B cell (primary cell): ENCODE results near the gene GPLD1. TPM values are rescaled to one million over a fixed set of nuclear protein-coding genes. Genes with fewer than 3 reads are reported as not detected.

Experiments used
- ATAC-seq: fragments of 200-7000 bp; cut with Tn5 transposase; one replicate; pipeline ENCODE4 v1.10.0; 2021; ENCODE audit warnings: low read depth, mild to moderate bottlenecking, moderate number of reproducible peaks, moderate library complexity
- CTCF ChIA-PET: fragments of 350-600 bp; sonication (Branson Sonifier 250); formaldehyde crosslinking; loops from one replicate; lab custom pipeline; 2021; ENCODE audit warnings: antibody characterized with exemption, inconsistent platforms; lab: Charles Lee
- POLR2A ChIA-PET: fragments of 350-600 bp; sonication (Branson Sonifier 250); formaldehyde crosslinking; loops from one replicate; lab custom pipeline; 2021; ENCODE audit warnings: antibody characterized with exemption; lab: Charles Lee
- DNase-seq: peaks from one replicate; pipeline ENCODE4 v3.0.0; 2013
- H2AFZ ChIP-seq: 2 replicates; pipeline ENCODE4 v1.6.1; 2012; ENCODE audit warnings: mild to moderate bottlenecking, low read depth, low read length; ENCODE audit not compliant: insufficient read depth, poor library complexity, severe bottlenecking
- H3K27ac ChIP-seq, 2 donors: 1 replicate in 1 of 2; 2 replicates in 1 of 2; pipeline ENCODE4 v1.5.1; 2012 to 2013; ENCODE audit warnings: low read length in 2 of 2, mild to moderate bottlenecking in 2 of 2, moderate library complexity in 1 of 2
- H3K27me3 ChIP-seq, 4 experiments: fragments of 200-600 bp in 1 of 4; sonication (generic) in 1 of 4; replicated peaks in 1 of 4; 1 replicate in 2 of 4; 2 replicates in 2 of 4; pipeline versions ENCODE4 v1.6.1 to v1.7.0; 2013 to 2016; ENCODE audit warnings: low read length in 3 of 4, mild to moderate bottlenecking in 2 of 4, mixed read lengths in 1 of 4, moderate library complexity in 1 of 4; ENCODE audit not compliant: insufficient read depth in 4 of 4, control insufficient read depth in 3 of 4; ENCODE audit errors: control extremely low read depth in 1 of 4
- H3K36me3 ChIP-seq, 2 experiments: replicated peaks in 1 of 2; 1 replicate in 1 of 2; 2 replicates in 1 of 2; pipeline versions ENCODE4 v1.6.1 to v1.7.1; 2013; ENCODE audit warnings: low read length in 1 of 2; ENCODE audit not compliant: insufficient read depth in 2 of 2, control insufficient read depth in 1 of 2; ENCODE audit errors: control extremely low read depth in 1 of 2, extremely low read depth in 1 of 2
- H3K4me1 ChIP-seq, 2 donors: fragments of 200-600 bp in 1 of 2; sonication (generic) in 1 of 2; 1 replicate in 1 of 2; 2 replicates in 1 of 2; pipeline versions ENCODE4 v1.5.1 to v1.6.1; 2013 to 2017; ENCODE audit warnings: low read length in 2 of 2; ENCODE audit not compliant: control insufficient read depth in 2 of 2, insufficient read depth in 2 of 2
- H3K4me2 ChIP-seq: replicated peaks from 2 replicates; pipeline ENCODE3; 2012; ENCODE audit warnings: mild to moderate bottlenecking, low read depth, low read length; ENCODE audit not compliant: poor library complexity, severe bottlenecking
- H3K4me3 ChIP-seq, 5 experiments: fragments of 200-600 bp in 1 of 5; sonication (generic) in 1 of 5; 1 replicate in 3 of 5; 2 replicates in 2 of 5; pipeline versions ENCODE4 v1.5.1 to v1.7.0; 2011 to 2016; ENCODE audit warnings: low read length in 4 of 5, mild to moderate bottlenecking in 4 of 5, low read depth in 2 of 5, control low read depth in 1 of 5, moderate library complexity in 1 of 5; ENCODE audit not compliant: insufficient read depth in 1 of 5; ENCODE audit errors: control extremely low read depth in 1 of 5, extremely low read depth in 1 of 5
- H3K79me2 ChIP-seq: fragments of 200-600 bp; sonication (generic); one replicate; pipeline ENCODE4 v1.6.0; 2016; ENCODE audit warnings: low read length; ENCODE audit not compliant: control insufficient read depth, insufficient read depth
- H3K9ac ChIP-seq: fragments of 200-600 bp; sonication (generic); 2 replicates; pipeline ENCODE4 v1.6.1; 2017; ENCODE audit warnings: mild to moderate bottlenecking, low read length, moderate library complexity
- H3K9me3 ChIP-seq, 3 donors: one replicate each; pipeline versions ENCODE4 v1.6.1 to v1.7.1; 2013; ENCODE audit warnings: low read length in 2 of 3; ENCODE audit not compliant: control insufficient read depth in 2 of 3, insufficient read depth in 1 of 3; ENCODE audit errors: control extremely low read depth in 1 of 3
- H4K20me1 ChIP-seq: 2 replicates; pipeline ENCODE4 v1.6.0; 2012; ENCODE audit warnings: mild to moderate bottlenecking, low read length; ENCODE audit not compliant: insufficient read depth, control insufficient read depth, poor library complexity, severe bottlenecking
- H3K27ac Mint-ChIP-seq: one replicate; pipeline ENCODE4 v1.8.0; 2021; ENCODE audit warnings: mixed read lengths
- H3K27me3 Mint-ChIP-seq: one replicate; pipeline ENCODE4 v1.8.0; 2021; ENCODE audit warnings: mixed read lengths
- H3K4me1 Mint-ChIP-seq: one replicate; pipeline ENCODE4 v1.8.0; 2021; ENCODE audit warnings: mixed read lengths
- H3K4me3 Mint-ChIP-seq: one replicate; pipeline ENCODE4 v1.8.0; 2021; ENCODE audit warnings: mixed read lengths
- H3K9me3 Mint-ChIP-seq: one replicate; pipeline ENCODE4 v1.8.0; 2022; ENCODE audit warnings: mixed read lengths; ENCODE audit not compliant: insufficient read depth
- CTCF ChIP-seq: fragments of 200-600 bp; IDR thresholded peaks from one replicate; pipeline ENCODE4 v1.8.0; 2022; ENCODE audit warnings: antibody characterized with exemption, mild to moderate bottlenecking
- EZH2 ChIP-seq: IDR thresholded peaks from 2 replicates; pipeline ENCODE4 v1.6.1; 2012; ENCODE audit warnings: borderline replicate concordance, low read depth, mild to moderate bottlenecking, moderate library complexity, low read length; ENCODE audit not compliant: insufficient read depth, poor library complexity, severe bottlenecking
- WGBS: methylation state at CpG from one replicate; pipeline ENCODE4 v1.1.5; 2013; ENCODE audit warnings: missing lambda C conversion rate; ENCODE audit not compliant: insufficient coverage; 5-methylcytosine and 5-hydroxymethylcytosine counted together
- intact Hi-C: fragments of 100-400 bp; cut with micrococcal nuclease; formaldehyde crosslinking; loops from one replicate; pipeline ENCODE4 v1.10.0; 2022
- polyA plus RNA-seq: library from polyadenylated mRNA; depleted of rRNA; stranded (reverse); fragments of >200 nt; gene quantifications from 2 replicates; pipeline ENCODE4 v1.2.3, GENCODE V29; 2012
- total RNA-seq, 2 donors: library from RNA; stranded (reverse); fragments of 120-200 nt in 1 of 2; gene quantifications; 1 replicate in 1 of 2; 2 replicates in 1 of 2; pipeline versions ENCODE4 v1.2.3 to v1.2.4, GENCODE V29; 2013 to 2022

Gene GPLD1
- total and polyA plus RNA-seq, 2 donors (not counting 1 experiment from before 2014, with no cell fraction given) = 1.9 to 7.0 TPM

DNA sequence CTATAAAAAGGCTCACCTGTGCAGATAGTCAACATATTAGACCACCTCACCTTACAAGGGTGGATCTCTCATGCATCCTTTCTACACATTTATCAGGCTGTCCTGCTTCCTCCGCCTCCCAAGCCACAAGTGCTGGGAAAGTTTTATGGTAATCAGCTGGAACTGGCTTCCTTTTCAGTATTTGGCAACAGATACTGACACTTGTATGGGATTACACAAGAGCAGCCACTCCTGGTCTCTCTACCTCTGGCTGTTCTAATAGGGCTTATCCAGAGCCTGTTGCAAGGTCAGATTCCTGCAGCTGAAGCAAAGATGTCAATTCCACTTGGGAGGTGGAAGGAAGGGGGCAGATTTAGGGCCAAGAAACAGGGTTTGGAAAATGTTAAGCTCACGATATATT, 503 bp upstream of the GPLD1 start:
- CTCF ChIA-PET = interaction anchor here (1.2 kb wide), 1 partner anchor 31 kb away, joined by 5 read pairs; no protein-coding TSS in a partner anchor
- no peaks in the 10 kb centered on the region for H3K9me3 ChIP-seq
- H3K4me3 ChIP-seq = no peak overlapping the region
- H3K27ac Mint-ChIP-seq = no peak overlapping the region
- no CpG with 5 or more reads among the region's 2 CpGs for WGBS
- H3K27ac ChIP-seq = no peak overlapping the region
- ATAC-seq (no peak), DNase-seq (no peak)
- TF ChIP-seq CTCF (no peak), EZH2 (no peak)
- no peak overlapping the region for H2AFZ ChIP-seq
- H3K9ac ChIP-seq = no peak overlapping the region
- H4K20me1 ChIP-seq = no peaks in the 10 kb centered on the region
- H3K79me2 ChIP-seq = peaks cover 4% of the 10 kb centered on the region
- H3K27me3 ChIP-seq = no peaks in the 10 kb centered on the region
- intact Hi-C loops = loop anchor here (5.0 kb wide), 1 partner anchor 157 kb away; the partner anchor contains the start of gene KIAA0319
- no peak overlapping the region for H3K4me2 ChIP-seq
- no peaks in the 10 kb centered on the region for H3K27me3 Mint-ChIP-seq
- no peaks in the 10 kb centered on the region for H3K9me3 Mint-ChIP-seq
- no peak overlapping the region for H3K4me3 Mint-ChIP-seq
- H3K4me1 ChIP-seq = peaks cover 7 to 9% of the 10 kb centered on the region in 2 donors
- POLR2A ChIA-PET = no interaction called here
- peaks cover 12% of the 10 kb centered on the region for H3K4me1 Mint-ChIP-seq
- H3K36me3 ChIP-seq = no peaks in the 10 kb centered on the region

- Histone ChIP-seq H2AFZ (no peak overlapping the region), H3K27ac (no peak overlapping the region), H3K4me3 (no peak overlapping the region), H3K9ac (no peak overlapping the region), H3K79me2 (peaks cover 4% of the 10 kb centered on the region), H3K36me3 (no peaks in the 10 kb centered on the region), H3K4me2 (no peak overlapping the region), H4K20me1 (no peaks in the 10 kb centered on the region), H3K4me1 (no peaks in the 10 kb centered on the region), H3K9me3 (no peaks in the 10 kb centered on the region), H3K27me3 (no peaks in the 10 kb centered on the region)
- ATAC-seq (no peak), DNase-seq (no peak)
- no CpG with 5 or more reads among the region's 4 CpGs for WGBS
- no peak for TF ChIP-seq CTCF
- Mint-ChIP-seq H3K4me3 (no peak overlapping the region), H3K9me3 (no peaks in the 10 kb centered on the region), H3K27me3 (no peaks in the 10 kb centered on the region), H3K4me1 (no peaks in the 10 kb centered on the region), H3K27ac (no peak overlapping the region)
- intact Hi-C loops = no loop called here
- POLR2A ChIA-PET = no interaction called here
- CTCF ChIA-PET = no interaction called here
Measured at GRCh38 chr6:24486065-24486464, 3.3 kb downstream of the GPLD1 start.
